PC-3 (cell line): Measurements from ENCODE around the gene CEP104.

ENCODE experiments used
- CTCF ChIP-seq: fragments of 300-600 bp; sonication (generic); conservative IDR thresholded peaks from 2 replicates; pipeline ENCODE4 v1.5.1; 2017; ENCODE audit warnings: antibody characterized with exemption, low read depth, mild to moderate bottlenecking, low read length
- EZH2 ChIP-seq: fragments of 300-600 bp; sonication (generic); IDR thresholded peaks from one replicate; pipeline ENCODE4 v1.6.1; 2017; ENCODE audit warnings: antibody characterized with exemption, mild to moderate bottlenecking, low read length; ENCODE audit not compliant: unreplicated experiment
- EZH2phosphoT487 ChIP-seq: fragments of 300-600 bp; sonication (generic); IDR thresholded peaks from 2 replicates; pipeline ENCODE4 v1.6.1; 2018; ENCODE audit warnings: mild to moderate bottlenecking, antibody characterized with exemption, low read length, borderline replicate concordance

- TF ChIP-seq EZH2 (no peak), CTCF (no peak), EZH2phosphoT487 (no peak)
Measured at GRCh38 chr1:3894626-3895278, 37.7 kb upstream of the CEP104 start.
